ENCODE data around the gene ZGRF1.
"Not testable (repeated sequence)": the region's sequence is repeated elsewhere in the genome, so short reads cannot be mapped to it uniquely, and the experiment has no call there.

ZGRF1 gene

DNA sequence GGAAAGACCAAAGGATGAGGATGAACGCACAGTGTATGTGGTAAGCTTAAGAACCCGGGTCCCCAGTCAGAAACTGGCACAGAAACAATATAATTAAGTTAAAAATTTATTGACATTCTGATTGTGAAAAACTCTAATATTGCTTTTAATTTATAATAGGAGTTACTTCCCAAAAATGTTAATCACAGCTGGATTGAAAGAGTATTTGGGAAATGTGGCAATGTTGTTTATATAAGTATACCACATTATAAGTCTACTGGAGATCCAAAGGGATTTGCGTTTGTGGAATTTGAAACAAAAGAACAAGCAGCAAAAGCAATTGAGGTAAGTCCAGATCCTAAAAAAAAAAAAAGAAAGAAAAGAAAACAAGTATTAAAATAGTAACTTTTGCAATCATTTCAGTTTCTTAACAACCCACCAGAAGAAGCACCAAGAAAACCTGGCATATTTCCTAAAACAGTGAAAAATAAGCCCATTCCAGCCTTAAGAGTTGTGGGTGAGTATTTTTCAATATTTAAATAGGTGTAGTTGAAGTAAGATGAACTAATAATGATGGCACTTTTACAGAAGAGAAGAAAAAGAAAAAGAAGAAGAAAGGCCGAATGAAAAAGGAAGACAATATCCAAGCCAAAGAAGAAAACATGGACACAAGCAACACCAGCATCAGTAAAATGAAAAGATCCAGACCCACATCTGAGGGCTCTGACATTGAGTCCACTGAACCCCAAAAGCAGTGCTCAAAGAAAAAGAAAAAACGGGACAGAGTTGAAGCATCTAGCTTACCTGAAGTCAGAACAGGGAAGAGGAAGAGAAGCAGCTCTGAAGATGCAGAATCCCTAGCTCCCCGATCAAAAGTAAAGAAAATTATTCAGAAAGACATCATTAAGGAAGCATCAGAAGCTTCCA is 10.2 kb upstream of the ZGRF1 start:
- Histone ChIP-seq H3K4me3 (replicated peaks; ENCODE audit: insufficient read depth, low read length) (no peak overlapping the region), H3K27me3 (ENCODE audit: insufficient read depth, poor library complexity, severe bottlenecking) (no peaks in the 10 kb centered on the region), H3K27ac (replicated peaks) (no peak overlapping the region)
- TF ChIP-seq, protein P1, sequence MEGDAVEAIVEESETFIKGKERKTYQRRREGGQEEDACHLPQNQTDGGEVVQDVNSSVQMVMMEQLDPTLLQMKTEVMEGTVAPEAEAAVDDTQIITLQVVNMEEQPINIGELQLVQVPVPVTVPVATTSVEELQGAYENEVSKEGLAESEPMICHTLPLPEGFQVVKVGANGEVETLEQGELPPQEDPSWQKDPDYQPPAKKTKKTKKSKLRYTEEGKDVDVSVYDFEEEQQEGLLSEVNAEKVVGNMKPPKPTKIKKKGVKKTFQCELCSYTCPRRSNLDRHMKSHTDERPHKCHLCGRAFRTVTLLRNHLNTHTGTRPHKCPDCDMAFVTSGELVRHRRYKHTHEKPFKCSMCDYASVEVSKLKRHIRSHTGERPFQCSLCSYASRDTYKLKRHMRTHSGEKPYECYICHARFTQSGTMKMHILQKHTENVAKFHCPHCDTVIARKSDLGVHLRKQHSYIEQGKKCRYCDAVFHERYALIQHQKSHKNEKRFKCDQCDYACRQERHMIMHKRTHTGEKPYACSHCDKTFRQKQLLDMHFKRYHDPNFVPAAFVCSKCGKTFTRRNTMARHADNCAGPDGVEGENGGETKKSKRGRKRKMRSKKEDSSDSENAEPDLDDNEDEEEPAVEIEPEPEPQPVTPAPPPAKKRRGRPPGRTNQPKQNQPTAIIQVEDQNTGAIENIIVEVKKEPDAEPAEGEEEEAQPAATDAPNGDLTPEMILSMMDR (IDR thresholded peaks at IDR 0.05; ENCODE audit: insufficient read depth, low read length): no peak
- no peak for TF ChIP-seq SPI1 (IDR thresholded peaks at IDR 0.05; ENCODE audit: borderline replicate concordance, low read depth)
- TF ChIP-seq POLR2AphosphoS5 (IDR thresholded peaks at IDR 0.05; ENCODE audit: low read depth): no peak
- no peak for TF ChIP-seq GABPA (IDR thresholded peaks at IDR 0.05; ENCODE audit: low read depth)
- TF ChIP-seq, protein P2, sequence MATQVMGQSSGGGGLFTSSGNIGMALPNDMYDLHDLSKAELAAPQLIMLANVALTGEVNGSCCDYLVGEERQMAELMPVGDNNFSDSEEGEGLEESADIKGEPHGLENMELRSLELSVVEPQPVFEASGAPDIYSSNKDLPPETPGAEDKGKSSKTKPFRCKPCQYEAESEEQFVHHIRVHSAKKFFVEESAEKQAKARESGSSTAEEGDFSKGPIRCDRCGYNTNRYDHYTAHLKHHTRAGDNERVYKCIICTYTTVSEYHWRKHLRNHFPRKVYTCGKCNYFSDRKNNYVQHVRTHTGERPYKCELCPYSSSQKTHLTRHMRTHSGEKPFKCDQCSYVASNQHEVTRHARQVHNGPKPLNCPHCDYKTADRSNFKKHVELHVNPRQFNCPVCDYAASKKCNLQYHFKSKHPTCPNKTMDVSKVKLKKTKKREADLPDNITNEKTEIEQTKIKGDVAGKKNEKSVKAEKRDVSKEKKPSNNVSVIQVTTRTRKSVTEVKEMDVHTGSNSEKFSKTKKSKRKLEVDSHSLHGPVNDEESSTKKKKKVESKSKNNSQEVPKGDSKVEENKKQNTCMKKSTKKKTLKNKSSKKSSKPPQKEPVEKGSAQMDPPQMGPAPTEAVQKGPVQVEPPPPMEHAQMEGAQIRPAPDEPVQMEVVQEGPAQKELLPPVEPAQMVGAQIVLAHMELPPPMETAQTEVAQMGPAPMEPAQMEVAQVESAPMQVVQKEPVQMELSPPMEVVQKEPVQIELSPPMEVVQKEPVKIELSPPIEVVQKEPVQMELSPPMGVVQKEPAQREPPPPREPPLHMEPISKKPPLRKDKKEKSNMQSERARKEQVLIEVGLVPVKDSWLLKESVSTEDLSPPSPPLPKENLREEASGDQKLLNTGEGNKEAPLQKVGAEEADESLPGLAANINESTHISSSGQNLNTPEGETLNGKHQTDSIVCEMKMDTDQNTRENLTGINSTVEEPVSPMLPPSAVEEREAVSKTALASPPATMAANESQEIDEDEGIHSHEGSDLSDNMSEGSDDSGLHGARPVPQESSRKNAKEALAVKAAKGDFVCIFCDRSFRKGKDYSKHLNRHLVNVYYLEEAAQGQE (IDR thresholded peaks at IDR 0.05; ENCODE audit: insufficient replicate concordance, low read depth): no peak
- DNase-seq (ENCODE audit: low read depth in 1 of 2, low spot score in 1 of 2): no peak

DNA sequence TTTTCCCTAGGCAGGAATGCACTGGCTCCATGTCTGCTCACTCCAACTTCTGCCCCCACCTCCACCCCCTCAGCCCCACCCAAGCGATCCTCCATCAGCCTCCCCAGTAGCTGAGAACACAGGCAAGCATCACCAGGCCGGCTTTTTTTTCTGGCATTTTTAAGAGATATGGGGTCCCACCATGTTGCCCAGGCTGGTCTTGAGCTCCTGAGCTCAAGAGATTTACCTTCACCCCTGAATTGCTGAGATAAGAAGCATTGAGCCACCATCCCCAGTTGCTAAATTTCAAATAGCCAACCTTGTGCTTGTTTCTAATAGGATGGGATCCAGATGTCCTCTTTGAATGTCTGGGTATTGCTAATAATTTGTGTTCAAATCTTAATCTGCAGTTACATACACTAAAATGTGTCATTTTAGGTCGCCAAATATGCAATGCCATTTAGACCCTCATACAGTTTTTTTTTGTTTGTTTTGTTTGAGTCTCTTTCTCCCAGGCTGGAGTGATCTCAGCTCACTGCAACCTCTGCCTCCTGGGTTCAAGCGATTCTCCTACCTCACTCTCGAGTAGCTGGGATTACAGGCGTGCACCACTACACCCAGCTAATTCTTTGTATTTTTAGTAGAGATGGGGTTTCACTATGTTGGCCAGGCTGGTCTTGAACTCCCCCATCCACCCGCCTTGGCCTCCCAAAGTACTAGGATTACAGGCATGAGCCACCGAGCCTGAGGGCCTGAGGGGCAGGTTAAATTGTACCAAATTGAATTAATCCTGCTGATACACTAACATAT is 9.0 kb upstream of the ZGRF1 start:
- TF ChIP-seq, protein P1 (IDR thresholded peaks at IDR 0.05; ENCODE audit: insufficient read depth, low read length): no peak
- TF ChIP-seq, protein P2 (IDR thresholded peaks at IDR 0.05; ENCODE audit: insufficient replicate concordance, low read depth): no peak
- TF ChIP-seq GABPA (IDR thresholded peaks at IDR 0.05; ENCODE audit: low read depth): no peak
- no peak for TF ChIP-seq POLR2AphosphoS5 (IDR thresholded peaks at IDR 0.05; ENCODE audit: low read depth)
- Histone ChIP-seq H3K27me3 (ENCODE audit: insufficient read depth, poor library complexity, severe bottlenecking) (no peaks in the 10 kb centered on the region), H3K4me3 (replicated peaks; ENCODE audit: insufficient read depth, low read length) (no peak overlapping the region), H3K27ac (replicated peaks) (no peak overlapping the region)
- DNase-seq (ENCODE audit: low read depth in 1 of 2, low spot score in 1 of 2): no peak

DNA sequence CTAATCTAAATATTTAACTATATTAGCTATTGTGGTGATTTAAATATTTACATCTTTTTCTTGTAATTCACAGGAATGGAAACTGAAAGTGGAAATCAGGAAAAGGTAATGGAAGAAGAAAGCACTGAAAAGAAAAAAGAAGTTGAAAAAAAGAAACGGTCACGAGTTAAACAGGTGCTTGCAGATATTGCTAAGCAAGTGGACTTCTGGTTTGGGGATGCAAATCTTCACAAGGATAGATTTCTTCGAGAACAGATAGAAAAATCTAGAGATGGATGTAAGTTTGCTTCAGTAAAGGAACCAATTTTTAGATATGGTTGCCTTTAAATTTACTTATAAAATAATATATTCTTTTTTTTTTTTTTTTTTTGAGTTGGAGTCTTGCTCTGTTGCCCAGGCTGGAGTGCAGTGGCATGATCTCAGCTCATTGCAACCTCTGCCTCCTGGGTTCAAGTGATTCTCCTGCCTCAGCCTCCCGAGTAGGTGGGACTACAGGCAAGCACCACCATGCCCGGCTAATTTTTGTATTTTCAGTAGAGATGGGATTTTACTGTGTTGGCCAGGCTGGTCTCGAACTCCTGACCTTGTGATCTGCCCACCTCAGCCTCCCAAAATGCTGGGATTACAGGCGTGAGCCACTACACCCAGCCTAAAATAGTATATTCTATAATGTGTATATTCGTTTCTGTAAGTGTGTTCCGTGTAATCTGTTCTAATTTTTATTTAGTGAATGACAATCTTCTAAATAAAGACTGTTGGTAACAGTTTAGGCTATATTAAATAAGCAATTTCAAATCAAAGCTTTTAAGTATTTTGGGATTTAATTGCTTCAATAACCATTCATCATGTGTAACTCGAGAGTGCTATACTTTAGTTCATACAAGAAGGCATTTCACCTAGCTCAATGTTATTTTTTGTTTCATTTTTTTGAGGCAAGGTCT is 8.2 kb upstream of the ZGRF1 start:
- not testable (repeated sequence) for H3K27ac ChIP-seq (replicated peaks); DNase-seq (ENCODE audit: low read depth in 1 of 2, low spot score in 1 of 2); H3K4me3 ChIP-seq (replicated peaks; ENCODE audit: insufficient read depth, low read length); H3K27me3 ChIP-seq (ENCODE audit: insufficient read depth, poor library complexity, severe bottlenecking)

All from HL-60 (cell line).